Mesendoderm (in vitro differentiated cells): ENCODE results near the gene LAD1.
A peak's percentile ranks its signal among the peaks of the same experiment; 100 is the strongest.

Experiments
- DNase-seq: peaks from one replicate; pipeline ENCODE4 v3.0.0; 2013
- H2AK5ac ChIP-seq: 2 replicates; pipeline ENCODE4 v1.6.1; 2013; ENCODE audit warnings: low read length, inconsistent platforms
- H2BK120ac ChIP-seq: 2 replicates; pipeline ENCODE4 v1.6.1; 2013; ENCODE audit warnings: low read depth, mild to moderate bottlenecking, low read length, moderate library complexity, mixed read lengths
- H2BK15ac ChIP-seq: replicated peaks from 2 replicates; pipeline ENCODE4 v1.6.1; 2013; ENCODE audit warnings: low read depth, mild to moderate bottlenecking, moderate library complexity
- H2BK5ac ChIP-seq: 2 replicates; pipeline ENCODE4 v1.6.1; 2013; ENCODE audit warnings: low read length, inconsistent platforms
- H3K18ac ChIP-seq: 2 replicates; pipeline ENCODE4 v1.6.1; 2013; ENCODE audit warnings: mild to moderate bottlenecking, low read length, mixed read lengths
- H3K23ac ChIP-seq: one replicate; pipeline ENCODE4 v1.6.1; 2013; ENCODE audit warnings: low read length
- H3K27ac ChIP-seq: 2 replicates; pipeline ENCODE4 v1.5.1; 2013; ENCODE audit warnings: low read depth, mild to moderate bottlenecking, inconsistent platforms, low read length, moderate library complexity
- H3K27me3 ChIP-seq: 2 replicates; pipeline ENCODE4 v1.6.1; 2013; ENCODE audit warnings: low read length, control low read depth, mild to moderate bottlenecking, inconsistent platforms; ENCODE audit not compliant: insufficient read depth, poor library complexity
- H3K36me3 ChIP-seq: 2 replicates; pipeline ENCODE4 v1.6.1; 2013; ENCODE audit warnings: low read length, inconsistent platforms; ENCODE audit not compliant: control insufficient read depth, insufficient read depth
- H3K4ac ChIP-seq: one replicate; pipeline ENCODE4 v1.6.1; 2013; ENCODE audit warnings: low read depth, mild to moderate bottlenecking, low read length, moderate library complexity
- H3K4me1 ChIP-seq: 2 replicates; pipeline ENCODE4 v1.6.1; 2013; ENCODE audit warnings: low read depth, low read length, inconsistent platforms; ENCODE audit not compliant: control insufficient read depth
- H3K4me2 ChIP-seq: 2 replicates; pipeline ENCODE4 v1.6.1; 2013; ENCODE audit warnings: low read length
- H3K4me3 ChIP-seq: 2 replicates; pipeline ENCODE4 v1.5.1; 2013; ENCODE audit warnings: mild to moderate bottlenecking, low read length
- H3K56ac ChIP-seq: one replicate; pipeline ENCODE4 v1.6.1; 2013; ENCODE audit warnings: low read length
- H3K79me1 ChIP-seq: 2 replicates; pipeline ENCODE4 v1.6.1; 2013; ENCODE audit warnings: low read length, inconsistent platforms
- H3K79me2 ChIP-seq: 2 replicates; pipeline ENCODE4 v1.6.1; 2013; ENCODE audit warnings: mild to moderate bottlenecking, low read length; ENCODE audit not compliant: control insufficient read depth, insufficient read depth
- H3K9ac ChIP-seq: 2 replicates; pipeline ENCODE4 v1.6.1; 2013; ENCODE audit warnings: low read length, inconsistent platforms
- H4K5ac ChIP-seq: one replicate; pipeline ENCODE4 v1.6.1; 2013; ENCODE audit warnings: low read length
- H4K8ac ChIP-seq: one replicate; pipeline ENCODE4 v1.6.1; 2013; ENCODE audit warnings: low read depth, mild to moderate bottlenecking, control low read depth, low read length, moderate library complexity
- WGBS: extraction: QIAGEN DNeasy Blood & Tissue Kit; methylation state at CpG from one replicate; pipeline ENCODE4 v1.1.7; 2013; ENCODE audit warnings: low lambda C conversion rate, missing lambda C conversion rate; ENCODE audit not compliant: insufficient coverage; ENCODE audit errors: extremely low coverage; 5-methylcytosine and 5-hydroxymethylcytosine counted together

LAD1 gene

DNA sequence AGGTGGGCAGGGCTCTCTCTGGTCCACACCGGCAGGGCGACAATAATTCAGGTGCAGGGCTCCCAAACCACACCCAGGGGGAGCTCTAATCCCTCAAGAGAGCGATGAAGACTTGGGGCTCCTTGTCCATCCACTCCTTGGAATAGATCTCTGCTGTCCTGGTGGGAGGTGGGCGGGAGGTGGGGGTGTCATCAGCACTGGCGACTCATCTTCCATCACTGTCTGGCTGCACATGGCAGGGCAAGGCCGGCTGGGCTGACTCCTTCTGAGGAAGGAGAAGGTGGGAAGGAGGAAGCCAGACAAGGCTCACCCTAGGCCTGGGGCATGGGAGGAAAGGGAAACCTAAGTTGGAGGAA is 50.9 kb downstream of the LAD1 start:
- Histone ChIP-seq H3K56ac (peak overlapping the region; percentile 74), H4K8ac (no peak overlapping the region), H3K79me2 (no peaks in the 10 kb centered on the region), H2BK5ac (no peak overlapping the region), H3K36me3 (no peaks in the 10 kb centered on the region), H2AK5ac (no peak overlapping the region), H3K23ac (no peak overlapping the region), H3K4me2 (no peak overlapping the region), H2BK15ac (no peak overlapping the region), H3K27ac (no peak overlapping the region), H3K27me3 (no peaks in the 10 kb centered on the region), H3K4me3 (no peak overlapping the region), H4K5ac (no peak overlapping the region), H3K4me1 (no peaks in the 10 kb centered on the region), H3K79me1 (no peaks in the 10 kb centered on the region), H3K4ac (no peak overlapping the region), H3K9ac (no peak overlapping the region), H2BK120ac (no peak overlapping the region), H3K18ac (no peak overlapping the region)
- peak; percentile 84 for DNase-seq
- no CpG with 5 or more reads among the region's 6 CpGs for WGBS

DNA sequence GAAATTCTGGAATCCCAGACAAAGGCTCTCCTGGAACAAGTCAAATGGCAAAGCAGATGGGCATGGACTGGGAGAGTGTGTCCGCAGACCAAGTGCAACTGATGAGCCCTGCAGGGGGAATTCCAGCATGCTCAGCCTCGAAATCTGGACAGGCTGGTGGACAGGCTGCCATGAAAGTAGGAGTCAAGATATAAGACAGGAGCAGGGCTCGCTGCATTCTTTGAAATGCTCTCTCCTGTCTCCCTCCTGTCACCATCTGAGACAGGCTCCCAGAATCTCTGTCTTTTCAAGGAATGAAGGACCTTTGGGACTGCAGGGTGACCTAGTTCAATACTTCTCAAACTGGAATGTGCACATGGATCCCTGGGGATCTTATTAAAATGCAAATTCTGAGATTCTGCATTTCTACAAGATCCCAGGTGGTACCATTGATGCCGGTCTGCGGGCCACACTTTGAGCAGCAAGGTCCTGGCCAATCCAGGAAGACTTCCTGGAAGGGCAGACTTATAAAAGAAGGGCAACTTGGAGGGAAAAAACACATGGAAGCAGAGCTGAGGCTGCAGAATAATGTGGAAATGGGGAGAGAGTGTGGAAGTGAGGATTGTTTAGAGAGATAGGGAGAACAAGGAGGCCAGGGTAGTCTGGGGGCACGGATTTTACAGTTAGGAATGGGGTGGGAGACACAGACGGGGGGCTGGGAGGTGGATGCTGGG is 51.5 kb downstream of the LAD1 start:
- Histone ChIP-seq H3K9ac (no peak overlapping the region), H4K5ac (no peak overlapping the region)

DNA sequence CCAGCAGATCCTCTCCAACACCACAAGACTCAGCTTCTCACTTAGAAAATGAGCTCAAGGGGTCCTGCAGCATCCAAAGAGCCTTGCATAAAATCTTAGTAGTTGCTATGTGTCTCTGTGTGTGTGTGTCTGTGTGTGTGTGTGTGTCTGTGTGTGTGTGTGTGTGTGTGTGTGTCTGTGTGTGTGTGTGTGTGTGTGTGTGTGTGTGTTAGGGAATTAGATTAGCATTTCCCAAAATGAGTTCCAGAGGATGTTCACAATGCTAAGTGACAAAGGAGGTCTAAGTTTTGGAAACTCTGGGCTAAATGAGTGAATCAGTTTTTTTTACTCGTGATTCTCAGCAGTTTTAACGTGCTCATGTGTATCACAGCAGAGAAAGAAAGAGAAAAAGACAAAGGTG is 52.1 kb downstream of the LAD1 start:
- Histone ChIP-seq H2AK5ac (no peak overlapping the region), H3K23ac (no peak overlapping the region), H3K79me1 (no peaks in the 10 kb centered on the region), H4K5ac (no peak overlapping the region), H3K27ac (no peak overlapping the region), H3K4me1 (no peaks in the 10 kb centered on the region), H2BK5ac (no peak overlapping the region), H2BK120ac (no peak overlapping the region), H3K27me3 (no peaks in the 10 kb centered on the region), H3K18ac (no peak overlapping the region), H3K4ac (no peak overlapping the region), H3K4me3 (no peak overlapping the region), H3K56ac (no peak overlapping the region), H3K79me2 (no peaks in the 10 kb centered on the region), H2BK15ac (no peak overlapping the region), H3K36me3 (no peaks in the 10 kb centered on the region), H3K4me2 (no peak overlapping the region), H4K8ac (no peak overlapping the region), H3K9ac (no peak overlapping the region)
- WGBS: no CpG with 5 or more reads among the region's 2 CpGs
- no peak for DNase-seq

More for the DNA sequence above, 51.5 kb downstream of the LAD1 start:
- Histone ChIP-seq H3K36me3 (no peaks in the 10 kb centered on the region), H3K4me2 (no peak overlapping the region), H2AK5ac (no peak overlapping the region), H4K8ac (no peak overlapping the region), H3K4me1 (no peaks in the 10 kb centered on the region), H3K4me3 (no peak overlapping the region), H3K27ac (no peak overlapping the region), H2BK15ac (no peak overlapping the region), H3K18ac (no peak overlapping the region), H2BK5ac (no peak overlapping the region), H3K79me1 (no peaks in the 10 kb centered on the region), H3K4ac (no peak overlapping the region), H3K79me2 (no peaks in the 10 kb centered on the region), H2BK120ac (no peak overlapping the region), H3K23ac (no peak overlapping the region), H3K56ac (no peak overlapping the region), H3K27me3 (no peaks in the 10 kb centered on the region)
- DNase-seq: no peak
- WGBS: no CpG with 5 or more reads among the region's 7 CpGs

DNA sequence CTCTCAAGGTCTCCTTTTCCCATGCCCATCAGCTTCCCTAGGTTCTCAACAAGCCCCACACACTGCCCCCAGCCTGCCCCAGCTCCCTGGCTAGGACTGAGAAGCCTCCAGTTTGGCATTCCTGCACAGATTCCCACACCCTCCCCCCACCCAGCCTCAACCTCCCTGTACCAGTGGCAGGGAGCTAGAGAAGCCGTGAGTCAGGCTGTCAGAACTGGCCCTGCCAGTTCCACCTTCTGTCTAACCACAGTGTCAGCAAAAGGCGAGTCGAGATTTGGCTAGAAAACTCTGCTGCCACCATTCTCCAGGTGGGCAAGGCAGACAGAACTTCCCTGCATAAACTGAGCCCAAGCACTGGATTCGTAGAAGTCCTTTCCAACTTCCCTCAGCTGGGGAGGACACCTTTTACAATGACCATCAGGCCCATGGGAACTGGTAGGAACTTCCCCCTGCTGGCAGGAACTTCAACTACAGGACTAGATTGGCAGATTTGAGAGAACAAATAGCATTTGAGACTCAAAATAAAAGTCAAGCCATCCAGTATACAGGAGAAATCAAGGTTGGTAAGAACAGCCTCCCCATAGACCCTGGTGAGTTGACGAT is 52.7 kb downstream of the LAD1 start:
- WGBS: no CpG with 5 or more reads among the region's 5 CpGs
- no peak overlapping the region for H3K23ac ChIP-seq

DNA sequence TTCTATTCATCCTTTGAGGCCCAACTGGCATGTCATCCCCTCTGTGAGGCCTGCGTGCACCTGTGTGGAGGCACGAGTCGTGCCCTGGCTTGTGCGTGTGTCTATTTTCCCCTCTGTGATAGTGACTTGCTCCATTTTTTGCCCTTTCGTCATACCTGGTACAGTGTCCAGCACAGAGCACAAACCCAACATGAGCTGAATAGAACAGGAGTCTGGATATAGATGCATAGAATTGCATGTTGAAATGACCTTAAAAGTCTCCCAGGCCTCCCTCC is 54.1 kb downstream of the LAD1 start:
- Histone ChIP-seq H3K4me1 (no peaks in the 10 kb centered on the region), H3K9ac (no peak overlapping the region), H3K79me1 (no peaks in the 10 kb centered on the region), H3K4ac (no peak overlapping the region), H3K79me2 (no peaks in the 10 kb centered on the region), H3K23ac (no peak overlapping the region), H3K56ac (no peak overlapping the region), H3K18ac (no peak overlapping the region), H3K4me2 (no peak overlapping the region), H4K8ac (no peak overlapping the region), H4K5ac (no peak overlapping the region), H2BK120ac (no peak overlapping the region), H2BK5ac (no peak overlapping the region), H3K36me3 (no peaks in the 10 kb centered on the region), H2AK5ac (no peak overlapping the region), H3K4me3 (no peak overlapping the region), H2BK15ac (no peak overlapping the region), H3K27ac (no peak overlapping the region), H3K27me3 (no peaks in the 10 kb centered on the region)
- no CpG with 5 or more reads among the region's 5 CpGs for WGBS
- no peak for DNase-seq

More for the DNA sequence above, 52.7 kb downstream of the LAD1 start:
- DNase-seq: peak; percentile 88
- Histone ChIP-seq H4K8ac (no peak overlapping the region), H3K9ac (no peak overlapping the region), H3K4me3 (no peak overlapping the region), H2BK5ac (no peak overlapping the region), H3K4me2 (no peak overlapping the region), H3K27me3 (no peaks in the 10 kb centered on the region), H3K56ac (no peak overlapping the region), H4K5ac (no peak overlapping the region), H2BK120ac (no peak overlapping the region), H2BK15ac (no peak overlapping the region), H3K4me1 (no peaks in the 10 kb centered on the region), H3K79me1 (no peaks in the 10 kb centered on the region), H3K27ac (no peak overlapping the region), H2AK5ac (no peak overlapping the region), H3K4ac (no peak overlapping the region), H3K18ac (no peak overlapping the region), H3K36me3 (no peaks in the 10 kb centered on the region), H3K79me2 (no peaks in the 10 kb centered on the region)
